K562 (cell line): ENCODE data around the gene WDR31. TPM values are rescaled to one million over a fixed set of nuclear protein-coding genes. Genes with fewer than 3 reads are reported as not detected.

Experiments used
- ATAC-seq: fragments of 200-7000 bp; cut with Tn5 transposase; 3 replicates; pipeline ENCODE4 v1.9.1; 2020; ENCODE audit warnings: moderate library complexity
- BruUV-seq: library from RNA; stranded (reverse); fragments of 400-500 nt; replicated peaks from 2 replicates; lab custom pipeline; 2021; lab: Mats Ljungman, UMichigan
- CTCF ChIA-PET: fragments of 300-600 bp; formaldehyde crosslinking; extraction: SDS; loops from one replicate; lab custom pipeline; 2021; ENCODE audit warnings: low intra/inter-chr PET ratio; lab: Yijun Ruan, JAX
- POLR2A ChIA-PET: fragments of 300-600, 350-650 bp; sonication (Branson Sonifier 250); formaldehyde crosslinking; extraction: SDS; loops from one replicate; lab custom pipeline; 2021; ENCODE audit warnings: antibody characterized with exemption, inconsistent platforms; lab: Yijun Ruan, JAX
- DNase-seq, 4 experiments: peaks; one replicate each; pipeline versions ENCODE4 v3.0.0 to v3.0.0-alpha.2; 2011 to 2018; ENCODE audit warnings: low spot score in 3 of 4, mixed read lengths in 3 of 4; ENCODE audit errors: extremely low read depth in 1 of 4
- FAIRE-seq: peaks from 2 replicates; lab custom pipeline; 2011; peaks lifted over from hg19 to GRCh38; lab: Jason Lieb, UNC
- H2AFZ ChIP-seq: 2 replicates; pipeline ENCODE4 v1.6.0; 2011; ENCODE audit warnings: low read depth, low read length, control low read depth, inconsistent platforms
- H3K27ac ChIP-seq: fragments of 200-600 bp; 3 replicates; pipeline ENCODE4 v1.8.0; 2011; ENCODE audit warnings: low read depth, mild to moderate bottlenecking, control low read depth, inconsistent platforms, low read length, moderate library complexity, mixed read lengths; ENCODE audit errors: extremely low read depth
- H3K27me3 ChIP-seq, 2 experiments: fragments of 300-600 bp in 1 of 2; 2 replicates in 1 of 2; 3 replicates in 1 of 2; pipeline versions ENCODE4 v1.6.0 to v1.8.0; 2011; ENCODE audit warnings: inconsistent platforms in 2 of 2, low read length in 2 of 2, mild to moderate bottlenecking in 1 of 2, mixed read lengths in 1 of 2, moderate library complexity in 1 of 2; ENCODE audit not compliant: control insufficient read depth in 2 of 2, insufficient read depth in 2 of 2
- H3K36me3 ChIP-seq: fragments of 300-600 bp; 3 replicates; pipeline ENCODE4 v1.8.0; 2011; ENCODE audit warnings: mild to moderate bottlenecking, low read length, inconsistent platforms; ENCODE audit not compliant: control insufficient read depth, insufficient read depth
- H3K4me1 ChIP-seq, 2 experiments: fragments of 200-600 bp in 1 of 2; replicated peaks in 1 of 2; 2 replicates in 1 of 2; 3 replicates in 1 of 2; pipeline versions ENCODE4 v1.5.1 to v1.8.0; 2011; ENCODE audit warnings: inconsistent platforms in 2 of 2, low read length in 2 of 2, mild to moderate bottlenecking in 1 of 2, mixed read lengths in 1 of 2, moderate library complexity in 1 of 2; ENCODE audit not compliant: control insufficient read depth in 2 of 2, insufficient read depth in 2 of 2
- H3K4me2 ChIP-seq: 2 replicates; pipeline ENCODE4 v1.6.1; 2011; ENCODE audit warnings: low read length, control low read depth, inconsistent platforms, mixed read lengths; ENCODE audit not compliant: insufficient read depth
- H3K4me3 ChIP-seq: fragments of 200-600 bp; sonication (generic), shearing (Covaris generic); 2 replicates; pipeline ENCODE4 v1.5.1; 2016; ENCODE audit warnings: control low read depth, inconsistent platforms
- H3K79me2 ChIP-seq: fragments of 200-600 bp; 3 replicates; pipeline ENCODE4 v1.8.0; 2011; ENCODE audit warnings: low read length, inconsistent platforms; ENCODE audit not compliant: control insufficient read depth, insufficient read depth
- H3K9ac ChIP-seq, 2 experiments: 2 replicates each; pipeline versions ENCODE4 v1.6.0 to v1.6.1; 2011; ENCODE audit warnings: low read depth in 2 of 2, low read length in 2 of 2, control low read depth in 1 of 2, inconsistent platforms in 1 of 2, mild to moderate bottlenecking in 1 of 2, mixed read lengths in 1 of 2; ENCODE audit not compliant: insufficient read depth in 1 of 2
- H3K9me1 ChIP-seq: one replicate; pipeline ENCODE4 v1.6.0; 2011; ENCODE audit warnings: inconsistent platforms, mild to moderate bottlenecking, low read length, moderate library complexity; ENCODE audit not compliant: control insufficient read depth, insufficient read depth
- H3K9me3 ChIP-seq: replicated peaks from 2 replicates; pipeline ENCODE4 v1.5.1; 2011; ENCODE audit warnings: low read depth, low read length, inconsistent platforms; ENCODE audit not compliant: control insufficient read depth, insufficient read depth
- H4K20me1 ChIP-seq: replicated peaks from 2 replicates; pipeline ENCODE4 v1.6.1; 2011; ENCODE audit warnings: low read length, inconsistent platforms, mixed read lengths; ENCODE audit not compliant: control insufficient read depth, insufficient read depth
- IRF2 ChIP-seq: sonication (generic); formaldehyde crosslinking; IDR thresholded peaks from 2 replicates; pipeline ENCODE4 v1.8.1; 2022; ENCODE audit warnings: mild to moderate bottlenecking, missing genetic modification reagents
- POLR2AphosphoS2 ChIP-seq: IDR thresholded peaks from 2 replicates; pipeline ENCODE4 v1.6.1; 2012; ENCODE audit warnings: low read length, improper control_type of control experiment
- WGBS: fragments of 100-300 bp; shearing (Covaris generic); methylation state at CpG from one replicate; pipeline ENCODE4 v1.1.6; 2016; ENCODE audit warnings: low coverage, mixed read lengths; ENCODE audit not compliant: insufficient coverage; ENCODE audit errors: missing lambda C conversion rate; 5-methylcytosine and 5-hydroxymethylcytosine counted together
- in situ Hi-C: fragments of 300-500 bp; cut with MboI; formaldehyde crosslinking; loops from 4 replicates; pipeline ENCODE4 v1.15.0; 2018; ENCODE audit warnings: inconsistent platforms, mixed read lengths
- intact Hi-C: fragments of 100-400 bp; cut with micrococcal nuclease; formaldehyde crosslinking; loops from 2 replicates; pipeline ENCODE4 v1.14.2; 2022
- polyA plus RNA-seq, 8 experiments: library from polyadenylated mRNA; depleted of rRNA in 4 of 8; stranded (reverse) in 5 of 8; unstranded in 3 of 8; fragments of >200 nt; fragmentation: Nextera tagmentation in 2 of 8; fragmentation: Illumina TruSeq in 1 of 8; extraction: Ambion mirVana in 2 of 8; extraction: Trizol in 1 of 8; gene quantifications; 2 replicates each; pipeline versions ENCODE4 v1.2.1 to v1.2.3, GENCODE V29; 2011 to 2014; ENCODE audit warnings: inconsistent platforms in 1 of 8, missing spikeins in 1 of 8
- total RNA-seq, 7 experiments: library from RNA; depleted of rRNA in 6 of 7; stranded (reverse); fragments of >200 nt in 6 of 7; fragmentation: Illumina TruSeq in 2 of 7; extraction: Trizol in 2 of 7; gene quantifications; 2 replicates each; pipeline versions ENCODE4 v1.2.1 to v1.2.3, GENCODE V29; 2011 to 2021; ENCODE audit warnings: low replicate concordance in 1 of 7
- TF ChIP-seq, protein P1 (sequence below): sonication (generic); formaldehyde crosslinking; IDR thresholded peaks from 2 replicates; pipeline ENCODE4 v1.8.0; 2022; ENCODE audit warnings: missing genetic modification reagents, mild to moderate bottlenecking, borderline replicate concordance
- TF ChIP-seq, protein P2 (sequence below): conservative IDR thresholded peaks from 2 replicates; pipeline ENCODE4 v1.6.1; 2011; ENCODE audit warnings: low read depth, mild to moderate bottlenecking, low read length; ENCODE audit not compliant: control insufficient read depth
- TF ChIP-seq, protein P3 (sequence below), 2 experiments: fragments of 450-650 bp; conservative IDR thresholded peaks; 2 replicates each; pipeline ENCODE4 v1.6.1; 2017; ENCODE audit warnings: mild to moderate bottlenecking in 2 of 2, moderate library complexity in 2 of 2
- TF ChIP-seq, protein P4 (sequence below), 2 experiments: fragments of 150-350 bp in 1 of 2; IDR thresholded peaks; 2 replicates each; pipeline ENCODE4 v1.6.1; 2012 to 2016; ENCODE audit warnings: low read depth in 2 of 2, low read length in 2 of 2, mild to moderate bottlenecking in 1 of 2, moderate library complexity in 1 of 2
- TF ChIP-seq, protein P5 (sequence below): sonication (generic); formaldehyde crosslinking; IDR thresholded peaks from 2 replicates; pipeline ENCODE4 v1.8.1; 2022; ENCODE audit warnings: missing genetic modification reagents
- TF ChIP-seq, protein P6 (sequence below): fragments of 250-450 bp; sonication (Bioruptor Pico); IDR thresholded peaks from 2 replicates; pipeline ENCODE4 v1.5.0; 2021; ENCODE audit warnings: mild to moderate bottlenecking, borderline replicate concordance

WDR31 gene
- total and polyA plus RNA-seq, 9 of the 15 experiments (the other 6 are each of a cell fraction or from before 2014, with no cell fraction given), result 0.35 to 1.8 (median 0.95) TPM

DNA sequence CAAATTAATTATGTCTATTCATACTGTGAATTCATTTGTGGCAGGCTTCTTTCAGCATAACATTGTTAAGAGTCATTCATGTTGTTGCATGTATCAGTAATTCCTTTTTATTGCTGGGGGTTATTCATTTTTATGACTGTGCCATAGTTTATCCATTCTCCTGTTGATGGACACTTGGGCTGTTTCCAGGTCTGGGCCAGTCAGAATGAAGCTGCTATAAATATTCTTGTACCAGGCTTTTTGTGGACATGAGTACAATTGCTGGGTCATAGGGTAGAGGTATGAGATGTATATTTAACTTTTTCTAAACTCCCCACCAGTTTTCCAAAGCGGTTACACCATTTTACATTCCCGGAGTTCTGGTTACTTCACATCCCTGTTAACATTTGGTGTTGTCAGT, 51.0 kb downstream of the WDR31 start:
- CTCF ChIA-PET, result no interaction called here
- Histone ChIP-seq H3K9me1 (no peaks in the 10 kb centered on the region), H4K20me1 (no peaks in the 10 kb centered on the region), H3K9ac (no peak overlapping the region), H3K4me3 (no peak overlapping the region), H3K27me3 (no peaks in the 10 kb centered on the region), H3K79me2 (no peaks in the 10 kb centered on the region), H3K4me2 (no peak overlapping the region), H3K9me3 (no peaks in the 10 kb centered on the region), H3K27ac (no peak overlapping the region), H2AFZ (no peak overlapping the region), H3K4me1 (peaks cover 0 to 5% of the 10 kb centered on the region in 2 experiments; a peak in 2 of 5 replicates), H3K36me3 (peaks cover 90% of the 10 kb centered on the region)
- TF ChIP-seq, protein P1, sequence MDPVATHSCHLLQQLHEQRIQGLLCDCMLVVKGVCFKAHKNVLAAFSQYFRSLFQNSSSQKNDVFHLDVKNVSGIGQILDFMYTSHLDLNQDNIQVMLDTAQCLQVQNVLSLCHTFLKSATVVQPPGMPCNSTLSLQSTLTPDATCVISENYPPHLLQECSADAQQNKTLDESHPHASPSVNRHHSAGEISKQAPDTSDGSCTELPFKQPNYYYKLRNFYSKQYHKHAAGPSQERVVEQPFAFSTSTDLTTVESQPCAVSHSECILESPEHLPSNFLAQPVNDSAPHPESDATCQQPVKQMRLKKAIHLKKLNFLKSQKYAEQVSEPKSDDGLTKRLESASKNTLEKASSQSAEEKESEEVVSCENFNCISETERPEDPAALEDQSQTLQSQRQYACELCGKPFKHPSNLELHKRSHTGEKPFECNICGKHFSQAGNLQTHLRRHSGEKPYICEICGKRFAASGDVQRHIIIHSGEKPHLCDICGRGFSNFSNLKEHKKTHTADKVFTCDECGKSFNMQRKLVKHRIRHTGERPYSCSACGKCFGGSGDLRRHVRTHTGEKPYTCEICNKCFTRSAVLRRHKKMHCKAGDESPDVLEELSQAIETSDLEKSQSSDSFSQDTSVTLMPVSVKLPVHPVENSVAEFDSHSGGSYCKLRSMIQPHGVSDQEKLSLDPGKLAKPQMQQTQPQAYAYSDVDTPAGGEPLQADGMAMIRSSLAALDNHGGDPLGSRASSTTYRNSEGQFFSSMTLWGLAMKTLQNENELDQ (CRISPR knock-in tag), result no peak
- TF ChIP-seq, protein P2, sequence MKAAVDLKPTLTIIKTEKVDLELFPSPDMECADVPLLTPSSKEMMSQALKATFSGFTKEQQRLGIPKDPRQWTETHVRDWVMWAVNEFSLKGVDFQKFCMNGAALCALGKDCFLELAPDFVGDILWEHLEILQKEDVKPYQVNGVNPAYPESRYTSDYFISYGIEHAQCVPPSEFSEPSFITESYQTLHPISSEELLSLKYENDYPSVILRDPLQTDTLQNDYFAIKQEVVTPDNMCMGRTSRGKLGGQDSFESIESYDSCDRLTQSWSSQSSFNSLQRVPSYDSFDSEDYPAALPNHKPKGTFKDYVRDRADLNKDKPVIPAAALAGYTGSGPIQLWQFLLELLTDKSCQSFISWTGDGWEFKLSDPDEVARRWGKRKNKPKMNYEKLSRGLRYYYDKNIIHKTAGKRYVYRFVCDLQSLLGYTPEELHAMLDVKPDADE, result no peak
- TF ChIP-seq, protein P3, sequence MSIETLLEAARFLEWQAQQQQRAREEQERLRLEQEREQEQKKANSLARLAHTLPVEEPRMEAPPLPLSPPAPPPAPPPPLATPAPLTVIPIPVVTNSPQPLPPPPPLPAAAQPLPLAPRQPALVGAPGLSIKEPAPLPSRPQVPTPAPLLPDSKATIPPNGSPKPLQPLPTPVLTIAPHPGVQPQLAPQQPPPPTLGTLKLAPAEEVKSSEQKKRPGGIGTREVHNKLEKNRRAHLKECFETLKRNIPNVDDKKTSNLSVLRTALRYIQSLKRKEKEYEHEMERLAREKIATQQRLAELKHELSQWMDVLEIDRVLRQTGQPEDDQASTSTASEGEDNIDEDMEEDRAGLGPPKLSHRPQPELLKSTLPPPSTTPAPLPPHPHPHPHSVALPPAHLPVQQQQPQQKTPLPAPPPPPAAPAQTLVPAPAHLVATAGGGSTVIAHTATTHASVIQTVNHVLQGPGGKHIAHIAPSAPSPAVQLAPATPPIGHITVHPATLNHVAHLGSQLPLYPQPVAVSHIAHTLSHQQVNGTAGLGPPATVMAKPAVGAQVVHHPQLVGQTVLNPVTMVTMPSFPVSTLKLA (conservative IDR thresholded peaks at IDR 0.05), result no peak
- TF ChIP-seq, protein P4, sequence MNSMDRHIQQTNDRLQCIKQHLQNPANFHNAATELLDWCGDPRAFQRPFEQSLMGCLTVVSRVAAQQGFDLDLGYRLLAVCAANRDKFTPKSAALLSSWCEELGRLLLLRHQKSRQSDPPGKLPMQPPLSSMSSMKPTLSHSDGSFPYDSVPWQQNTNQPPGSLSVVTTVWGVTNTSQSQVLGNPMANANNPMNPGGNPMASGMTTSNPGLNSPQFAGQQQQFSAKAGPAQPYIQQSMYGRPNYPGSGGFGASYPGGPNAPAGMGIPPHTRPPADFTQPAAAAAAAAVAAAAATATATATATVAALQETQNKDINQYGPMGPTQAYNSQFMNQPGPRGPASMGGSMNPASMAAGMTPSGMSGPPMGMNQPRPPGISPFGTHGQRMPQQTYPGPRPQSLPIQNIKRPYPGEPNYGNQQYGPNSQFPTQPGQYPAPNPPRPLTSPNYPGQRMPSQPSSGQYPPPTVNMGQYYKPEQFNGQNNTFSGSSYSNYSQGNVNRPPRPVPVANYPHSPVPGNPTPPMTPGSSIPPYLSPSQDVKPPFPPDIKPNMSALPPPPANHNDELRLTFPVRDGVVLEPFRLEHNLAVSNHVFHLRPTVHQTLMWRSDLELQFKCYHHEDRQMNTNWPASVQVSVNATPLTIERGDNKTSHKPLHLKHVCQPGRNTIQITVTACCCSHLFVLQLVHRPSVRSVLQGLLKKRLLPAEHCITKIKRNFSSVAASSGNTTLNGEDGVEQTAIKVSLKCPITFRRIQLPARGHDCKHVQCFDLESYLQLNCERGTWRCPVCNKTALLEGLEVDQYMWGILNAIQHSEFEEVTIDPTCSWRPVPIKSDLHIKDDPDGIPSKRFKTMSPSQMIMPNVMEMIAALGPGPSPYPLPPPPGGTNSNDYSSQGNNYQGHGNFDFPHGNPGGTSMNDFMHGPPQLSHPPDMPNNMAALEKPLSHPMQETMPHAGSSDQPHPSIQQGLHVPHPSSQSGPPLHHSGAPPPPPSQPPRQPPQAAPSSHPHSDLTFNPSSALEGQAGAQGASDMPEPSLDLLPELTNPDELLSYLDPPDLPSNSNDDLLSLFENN (IDR thresholded peaks at IDR 0.05; ENCODE audit: low read depth in 2 of 2, low read length in 2 of 2), result no peak
- no peak for TF ChIP-seq IRF2 (CRISPR knock-in tag)
- no peak for TF ChIP-seq POLR2AphosphoS2
- TF ChIP-seq, protein P5, sequence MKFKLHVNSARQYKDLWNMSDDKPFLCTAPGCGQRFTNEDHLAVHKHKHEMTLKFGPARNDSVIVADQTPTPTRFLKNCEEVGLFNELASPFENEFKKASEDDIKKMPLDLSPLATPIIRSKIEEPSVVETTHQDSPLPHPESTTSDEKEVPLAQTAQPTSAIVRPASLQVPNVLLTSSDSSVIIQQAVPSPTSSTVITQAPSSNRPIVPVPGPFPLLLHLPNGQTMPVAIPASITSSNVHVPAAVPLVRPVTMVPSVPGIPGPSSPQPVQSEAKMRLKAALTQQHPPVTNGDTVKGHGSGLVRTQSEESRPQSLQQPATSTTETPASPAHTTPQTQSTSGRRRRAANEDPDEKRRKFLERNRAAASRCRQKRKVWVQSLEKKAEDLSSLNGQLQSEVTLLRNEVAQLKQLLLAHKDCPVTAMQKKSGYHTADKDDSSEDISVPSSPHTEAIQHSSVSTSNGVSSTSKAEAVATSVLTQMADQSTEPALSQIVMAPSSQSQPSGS (CRISPR knock-in tag), result no peak
- TF ChIP-seq, protein P6, sequence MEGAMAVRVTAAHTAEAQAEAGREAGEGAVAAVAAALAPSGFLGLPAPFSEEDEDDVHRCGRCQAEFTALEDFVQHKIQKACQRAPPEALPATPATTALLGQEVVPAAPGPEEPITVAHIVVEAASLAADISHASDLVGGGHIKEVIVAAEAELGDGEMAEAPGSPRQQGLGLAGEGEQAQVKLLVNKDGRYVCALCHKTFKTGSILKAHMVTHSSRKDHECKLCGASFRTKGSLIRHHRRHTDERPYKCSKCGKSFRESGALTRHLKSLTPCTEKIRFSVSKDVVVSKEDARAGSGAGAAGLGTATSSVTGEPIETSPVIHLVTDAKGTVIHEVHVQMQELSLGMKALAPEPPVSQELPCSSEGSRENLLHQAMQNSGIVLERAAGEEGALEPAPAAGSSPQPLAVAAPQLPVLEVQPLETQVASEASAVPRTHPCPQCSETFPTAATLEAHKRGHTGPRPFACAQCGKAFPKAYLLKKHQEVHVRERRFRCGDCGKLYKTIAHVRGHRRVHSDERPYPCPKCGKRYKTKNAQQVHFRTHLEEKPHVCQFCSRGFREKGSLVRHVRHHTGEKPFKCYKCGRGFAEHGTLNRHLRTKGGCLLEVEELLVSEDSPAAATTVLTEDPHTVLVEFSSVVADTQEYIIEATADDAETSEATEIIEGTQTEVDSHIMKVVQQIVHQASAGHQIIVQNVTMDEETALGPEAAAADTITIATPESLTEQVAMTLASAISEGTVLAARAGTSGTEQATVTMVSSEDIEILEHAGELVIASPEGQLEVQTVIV (CRISPR knock-in tag), result no peak
- ATAC-seq (no peak), FAIRE-seq (no peak), DNase-seq (no peak)
- intact Hi-C loops, result no loop called here
- in situ Hi-C loops, result no loop called here
- 98% methylated on average over 2 of the region's 2 CpGs for WGBS
- no TSS peak for BruUV-seq
- POLR2A ChIA-PET, result no interaction called here
